Middle frontal gyrus (tissue), 1 donor: ENCODE measurements around the gene ITGAD.

Experiments
- DNase-seq: peaks from one replicate; pipeline ENCODE4 v3.0.0-alpha.2; 2015; ENCODE audit warnings: low spot score; ENCODE audit errors: extremely low spot score

Gene ITGAD

DNA sequence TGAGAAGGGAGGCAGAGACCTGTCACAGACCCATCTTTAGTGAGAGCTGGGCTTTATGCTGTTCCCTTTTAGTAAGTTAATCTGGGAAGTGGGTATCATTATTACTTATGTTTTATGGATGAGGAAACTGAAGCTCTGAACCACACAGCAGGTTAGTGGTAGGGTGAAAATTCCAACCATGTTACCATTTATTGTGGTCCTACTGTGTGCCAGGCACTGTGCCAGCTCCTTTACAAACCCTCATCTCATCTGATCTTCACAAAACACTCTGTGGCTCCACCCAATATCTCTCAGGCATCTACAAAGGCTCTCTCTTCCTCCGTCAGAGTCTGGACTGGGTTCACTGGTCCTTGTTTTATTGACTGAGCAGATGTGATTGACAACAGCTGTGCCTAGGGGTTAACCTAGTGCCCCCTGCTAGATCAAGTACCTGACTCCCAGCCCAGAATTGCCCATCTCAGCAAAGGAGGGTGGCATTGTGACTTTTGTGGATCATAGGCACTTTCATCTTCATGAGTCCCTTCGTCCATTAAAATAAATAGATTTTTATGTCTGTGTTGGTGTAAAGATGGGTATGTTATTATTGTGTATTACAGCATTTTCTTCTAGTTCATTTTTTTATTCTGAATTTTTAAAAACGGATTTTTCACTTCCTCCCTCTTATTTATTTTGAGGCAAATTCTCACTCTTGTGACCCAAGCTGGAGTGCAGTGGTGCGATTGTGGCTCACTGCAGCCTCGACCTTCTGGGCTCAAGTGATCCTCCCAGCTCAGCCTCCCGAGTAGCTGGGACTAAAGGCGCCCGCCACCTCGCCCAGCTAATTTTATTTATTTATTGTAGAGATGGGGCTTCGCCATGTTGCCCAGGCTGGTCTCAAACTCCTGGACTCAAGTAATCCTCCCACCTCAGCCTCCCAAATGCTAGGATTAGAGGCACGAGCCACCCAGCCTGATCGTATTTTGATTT, 81.9 kb downstream of the ITGAD start:
- DNase-seq = no peak

DNA sequence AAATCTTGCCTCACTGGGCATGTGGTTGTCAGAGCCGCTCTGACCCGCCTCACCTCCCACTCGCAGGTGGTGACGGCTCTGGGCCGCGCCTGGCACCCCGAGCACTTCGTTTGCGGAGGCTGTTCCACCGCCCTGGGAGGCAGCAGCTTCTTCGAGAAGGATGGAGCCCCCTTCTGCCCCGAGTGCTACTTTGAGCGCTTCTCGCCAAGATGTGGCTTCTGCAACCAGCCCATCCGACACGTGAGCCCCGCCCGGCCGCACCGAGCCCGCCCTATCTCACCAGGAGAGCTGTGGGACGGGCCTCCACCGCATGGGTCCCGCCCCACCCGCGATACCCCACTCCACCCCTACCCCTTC, 82.8 kb downstream of the ITGAD start:
- no peak for DNase-seq
